Osteocyte (in vitro differentiated cells): ENCODE measurements around the gene SLC9A8. TPM values are rescaled to one million over a fixed set of nuclear protein-coding genes. Genes with fewer than 3 reads are reported as not detected.

Source experiments
- DNase-seq: peaks from one replicate; pipeline ENCODE4 v3.0.0; 2021; ENCODE audit warnings: mixed read lengths; ENCODE audit not compliant: unreplicated experiment; ENCODE audit errors: extremely low spot score
- H3K27ac Mint-ChIP-seq: one replicate; pipeline ENCODE4 v1.8.0; 2021; ENCODE audit warnings: mild to moderate bottlenecking, mixed read lengths; ENCODE audit not compliant: unreplicated experiment
- H3K27me3 Mint-ChIP-seq: one replicate; pipeline ENCODE4 v1.8.0; 2021; ENCODE audit warnings: mixed read lengths; ENCODE audit not compliant: unreplicated experiment
- H3K36me3 Mint-ChIP-seq: one replicate; pipeline ENCODE4 v1.8.0; 2021; ENCODE audit warnings: mixed read lengths; ENCODE audit not compliant: unreplicated experiment
- H3K4me1 Mint-ChIP-seq: one replicate; pipeline ENCODE4 v1.8.0; 2021; ENCODE audit warnings: mixed read lengths; ENCODE audit not compliant: unreplicated experiment
- H3K4me3 Mint-ChIP-seq: one replicate; pipeline ENCODE4 v1.8.0; 2021; ENCODE audit warnings: mild to moderate bottlenecking, moderate library complexity, mixed read lengths; ENCODE audit not compliant: unreplicated experiment
- H3K9me3 Mint-ChIP-seq: one replicate; pipeline ENCODE4 v1.8.0; 2021; ENCODE audit warnings: mixed read lengths; ENCODE audit not compliant: unreplicated experiment
- CTCF ChIP-seq: fragments of 200-600 bp; sonication (generic); IDR thresholded peaks from 2 replicates; pipeline ENCODE4 v1.5.0; 2021; ENCODE audit warnings: antibody characterized with exemption, mild to moderate bottlenecking, moderate library complexity
- total RNA-seq: library from RNA; stranded (reverse); gene quantifications from 2 replicates; pipeline ENCODE4 v1.2.1, GENCODE V29; 2021

Gene SLC9A8
- total RNA-seq, 1 donor from 2014 or later = 10.9 TPM

GRCh38 chr20:49787371-49788357, 25.0 kb upstream of the SLC9A8 start:
- DNase-seq = no peak
- Mint-ChIP-seq H3K9me3 (no peaks in the 10 kb centered on the region), H3K4me3 (no peak overlapping the region), H3K36me3 (no peaks in the 10 kb centered on the region), H3K27ac (no peak overlapping the region), H3K27me3 (no peaks in the 10 kb centered on the region), H3K4me1 (peaks cover 1% of the 10 kb centered on the region)
- TF ChIP-seq CTCF = no peak

- no peak overlapping the region for H3K27ac Mint-ChIP-seq
These were observed 22.4 kb upstream of the SLC9A8 start for GRCh38 chr20:49790077-49790798.

GRCh38 chr20:49791165-49791564, 21.5 kb upstream of the SLC9A8 start:
- Mint-ChIP-seq H3K27ac (no peak overlapping the region), H3K27me3 (no peaks in the 10 kb centered on the region), H3K4me1 (peaks cover 1% of the 10 kb centered on the region), H3K4me3 (no peak overlapping the region), H3K36me3 (no peaks in the 10 kb centered on the region), H3K9me3 (no peaks in the 10 kb centered on the region)
- no peak for TF ChIP-seq CTCF
- DNase-seq = no peak

More at GRCh38 chr20:49790077-49790798, 22.4 kb upstream of the SLC9A8 start:
- H3K9me3 Mint-ChIP-seq = no peaks in the 10 kb centered on the region
- no peak for TF ChIP-seq CTCF
- DNase-seq = no peak
- no peaks in the 10 kb centered on the region for H3K27me3 Mint-ChIP-seq
- peaks cover 1% of the 10 kb centered on the region for H3K4me1 Mint-ChIP-seq
- no peak overlapping the region for H3K4me3 Mint-ChIP-seq
- H3K36me3 Mint-ChIP-seq = no peaks in the 10 kb centered on the region

- peaks cover 1% of the 10 kb centered on the region for H3K4me1 Mint-ChIP-seq
- no peak overlapping the region for H3K27ac Mint-ChIP-seq
- H3K27me3 Mint-ChIP-seq = peaks cover 3% of the 10 kb centered on the region
- DNase-seq = no peak
- H3K36me3 Mint-ChIP-seq = no peaks in the 10 kb centered on the region
- no peak overlapping the region for H3K4me3 Mint-ChIP-seq
- TF ChIP-seq CTCF = no peak
- H3K9me3 Mint-ChIP-seq = no peaks in the 10 kb centered on the region
These were observed 20.6 kb upstream of the SLC9A8 start for GRCh38 chr20:49792006-49792405.

- no peak for DNase-seq
- peaks cover 1% of the 10 kb centered on the region for H3K4me1 Mint-ChIP-seq
- no peak overlapping the region for H3K4me3 Mint-ChIP-seq
- no peak overlapping the region for H3K27ac Mint-ChIP-seq
- no peaks in the 10 kb centered on the region for H3K36me3 Mint-ChIP-seq
- no peak for TF ChIP-seq CTCF
- H3K27me3 Mint-ChIP-seq = peaks cover 4% of the 10 kb centered on the region
- H3K9me3 Mint-ChIP-seq = no peaks in the 10 kb centered on the region
These were observed 20.0 kb upstream of the SLC9A8 start for GRCh38 chr20:49792611-49793010.
